SK-N-MC (cell line): Measurements from ENCODE around the gene ZNF490.
"Not testable (repeated sequence)": the region's sequence is repeated elsewhere in the genome, so short reads cannot be mapped to it uniquely, and the experiment has no call there.

Experiments used
- DNase-seq: peaks from one replicate; pipeline ENCODE4 v3.0.0-alpha.2; 2011; ENCODE audit warnings: low read depth, low spot score
- H3K27ac ChIP-seq: fragments of 200-600 bp; sonication (generic); 2 replicates; pipeline ENCODE4 v1.5.1; 2016; ENCODE audit warnings: mixed run types
- H3K36me3 ChIP-seq: fragments of 200-600 bp; sonication (generic); 2 replicates; pipeline ENCODE4 v1.6.1; 2017; ENCODE audit warnings: antibody characterized with exemption, low read length, mixed read lengths; ENCODE audit not compliant: insufficient read depth
- H3K4me3 ChIP-seq: fragments of 200-600 bp; sonication (generic); 2 replicates; pipeline ENCODE4 v1.5.1; 2016
- H3K9ac ChIP-seq: fragments of 200-600 bp; sonication (generic); 2 replicates; pipeline ENCODE4 v1.8.0; 2017; ENCODE audit warnings: mixed run types, mixed read lengths; ENCODE audit not compliant: insufficient read length
- H3K9me3 ChIP-seq: fragments of 200-600 bp; sonication (generic); 2 replicates; pipeline ENCODE4 v1.6.1; 2017; ENCODE audit warnings: low read depth, mild to moderate bottlenecking, antibody characterized with exemption, low read length, moderate library complexity, mixed read lengths
- EZH2 ChIP-seq: fragments of 200-600 bp; sonication (generic); IDR thresholded peaks from one replicate; pipeline ENCODE4 v1.6.1; 2017; ENCODE audit warnings: antibody characterized with exemption
- FOXP2 ChIP-seq: optimal IDR thresholded peaks from 2 replicates; pipeline ENCODE3; 2011; ENCODE audit warnings: mild to moderate bottlenecking, moderate library complexity; ENCODE audit not compliant: insufficient read depth; ENCODE audit errors: extremely low read length, control extremely low read depth
- POLR2AphosphoS5 ChIP-seq: IDR thresholded peaks from 2 replicates; pipeline ENCODE4 v1.6.1; 2012; ENCODE audit warnings: mild to moderate bottlenecking, low read depth, low read length, borderline replicate concordance

ZNF490 gene

GRCh38 chr19:12596927-12597548 lies 13.6 kb downstream of the ZNF490 start:
- no peak overlapping the region for H3K27ac ChIP-seq
- TF ChIP-seq FOXP2, result no peak
- TF ChIP-seq EZH2, result no peak
- no peak for TF ChIP-seq POLR2AphosphoS5
- no peak overlapping the region for H3K9ac ChIP-seq
- no peak for DNase-seq
- no peaks in the 10 kb centered on the region for H3K9me3 ChIP-seq
- no peak overlapping the region for H3K4me3 ChIP-seq
- H3K36me3 ChIP-seq, result no peaks in the 10 kb centered on the region

- DNase-seq, result no peak
- Histone ChIP-seq H3K36me3 (no peaks in the 10 kb centered on the region), H3K9me3 (no peaks in the 10 kb centered on the region), H3K27ac (no peak overlapping the region), H3K4me3 (no peak overlapping the region), H3K9ac (no peak overlapping the region)
- TF ChIP-seq EZH2, result no peak
- TF ChIP-seq FOXP2, result no peak
- TF ChIP-seq POLR2AphosphoS5, result no peak
Observed at GRCh38 chr19:12596485-12596884, 14.1 kb downstream of the ZNF490 start.

- H3K9me3 ChIP-seq, result peaks cover 9% of the 10 kb centered on the region
- H3K9ac ChIP-seq, result no peak overlapping the region
- DNase-seq, result no peak
- TF ChIP-seq EZH2 (no peak), FOXP2 (no peak), POLR2AphosphoS5 (no peak)
- H3K27ac ChIP-seq, result no peak overlapping the region
- H3K4me3 ChIP-seq, result no peak overlapping the region
- peaks cover 28% of the 10 kb centered on the region for H3K36me3 ChIP-seq
Observed at GRCh38 chr19:12581100-12581499, 29.5 kb downstream of the ZNF490 start.

- no peak overlapping the region for H3K4me3 ChIP-seq
- no peak overlapping the region for H3K9ac ChIP-seq
- no peak for DNase-seq
- no peak overlapping the region for H3K27ac ChIP-seq
- peaks cover 9% of the 10 kb centered on the region for H3K9me3 ChIP-seq
- TF ChIP-seq POLR2AphosphoS5 (no peak), FOXP2 (no peak), EZH2 (no peak)
- H3K36me3 ChIP-seq, result peaks cover 28% of the 10 kb centered on the region
Observed at GRCh38 chr19:12580180-12580694, 30.4 kb downstream of the ZNF490 start.

- peaks cover 28% of the 10 kb centered on the region for H3K36me3 ChIP-seq
- H3K27ac ChIP-seq, result no peak overlapping the region
- H3K9me3 ChIP-seq, result peaks cover 9% of the 10 kb centered on the region
- no peak overlapping the region for H3K4me3 ChIP-seq
- TF ChIP-seq POLR2AphosphoS5, result no peak
- no peak for TF ChIP-seq FOXP2
- TF ChIP-seq EZH2, result no peak
- H3K9ac ChIP-seq, result no peak overlapping the region
- DNase-seq, result no peak
Observed at GRCh38 chr19:12578641-12579040, 32.0 kb downstream of the ZNF490 start.

GRCh38 chr19:12574036-12574435 lies 36.6 kb downstream of the ZNF490 start:
- no peaks in the 10 kb centered on the region for H3K9me3 ChIP-seq
- TF ChIP-seq POLR2AphosphoS5, result no peak
- no peak for TF ChIP-seq FOXP2
- no peak for TF ChIP-seq EZH2
- H3K4me3 ChIP-seq, result no peak overlapping the region
- no peak overlapping the region for H3K27ac ChIP-seq
- DNase-seq, result no peak
- no peaks in the 10 kb centered on the region; the same call in 1 of the 2 replicates for H3K36me3 ChIP-seq
- no peak overlapping the region for H3K9ac ChIP-seq

GRCh38 chr19:12567951-12568350 lies 42.7 kb downstream of the ZNF490 start:
- no peak for TF ChIP-seq EZH2
- TF ChIP-seq POLR2AphosphoS5, result no peak
- no peak for TF ChIP-seq FOXP2
- H3K27ac ChIP-seq, result no peak overlapping the region
- no peaks in the 10 kb centered on the region for H3K36me3 ChIP-seq
- no peak for DNase-seq
- no peak overlapping the region for H3K4me3 ChIP-seq
- H3K9me3 ChIP-seq, result no peaks in the 10 kb centered on the region
- no peak overlapping the region for H3K9ac ChIP-seq

- H3K4me3 ChIP-seq, H3K9ac ChIP-seq, DNase-seq, H3K36me3 ChIP-seq, H3K9me3 ChIP-seq, H3K27ac ChIP-seq: not testable (repeated sequence)
Observed at GRCh38 chr19:12566380-12566779, 44.2 kb downstream of the ZNF490 start.
